HepG2 (cell line): ENCODE data around the gene CXCR5. TPM values are rescaled to one million over a fixed set of nuclear protein-coding genes. Genes with fewer than 3 reads are reported as not detected.

Source experiments
- BCL6 ChIP-seq: IDR thresholded peaks from 2 replicates; pipeline ENCODE4 v1.6.1; 2016; ENCODE audit warnings: missing genetic modification reagents, missing compliant biosample characterization
- DMAP1 ChIP-seq: IDR thresholded peaks from 2 replicates; pipeline ENCODE4 v1.6.1; 2016
- ESRRA ChIP-seq: sonication (generic); formaldehyde crosslinking; IDR thresholded peaks from 2 replicates; pipeline ENCODE4 v1.5.1; 2020; ENCODE audit warnings: mild to moderate bottlenecking, low read depth, missing genetic modification reagents
- FOXO4 ChIP-seq: sonication (generic); formaldehyde crosslinking; conservative IDR thresholded peaks from 2 replicates; pipeline ENCODE4 v1.8.1; 2023; ENCODE audit warnings: missing genetic modification reagents
- HDAC1 ChIP-seq: sonication (generic); formaldehyde crosslinking; IDR thresholded peaks from 2 replicates; pipeline ENCODE4 v1.5.1; 2020; ENCODE audit warnings: mild to moderate bottlenecking, missing genetic modification reagents
- HOXA7 ChIP-seq: sonication (generic); formaldehyde crosslinking; IDR thresholded peaks from 2 replicates; pipeline ENCODE4 v1.8.1; 2022; ENCODE audit warnings: mild to moderate bottlenecking, missing genetic modification reagents, moderate library complexity
- IRF9 ChIP-seq: sonication (generic); formaldehyde crosslinking; IDR thresholded peaks from 2 replicates; pipeline ENCODE4 v1.8.0; 2022; ENCODE audit warnings: missing genetic modification reagents, mild to moderate bottlenecking, borderline replicate concordance
- KLF15 ChIP-seq: sonication (generic); formaldehyde crosslinking; IDR thresholded peaks from 2 replicates; pipeline ENCODE4 v1.8.1; 2023; ENCODE audit warnings: borderline replicate concordance, mild to moderate bottlenecking, inconsistent platforms, missing genetic modification reagents, mixed read lengths
- MAFG ChIP-seq: sonication (generic); formaldehyde crosslinking; IDR thresholded peaks from 2 replicates; pipeline ENCODE4 v1.5.1; 2020; ENCODE audit warnings: mild to moderate bottlenecking, missing genetic modification reagents
- PRDM15 ChIP-seq: sonication (generic); formaldehyde crosslinking; IDR thresholded peaks from 2 replicates; pipeline ENCODE4 v1.4.0; 2020; ENCODE audit warnings: missing genetic modification reagents
- RAD21 ChIP-seq: fragments of 450-650 bp; formaldehyde crosslinking; IDR thresholded peaks from 2 replicates; pipeline ENCODE4 v1.5.0; 2020; ENCODE audit warnings: mild to moderate bottlenecking
- RBAK ChIP-seq: sonication (generic); formaldehyde crosslinking; IDR thresholded peaks from 2 replicates; pipeline ENCODE4 v1.5.1; 2020; ENCODE audit warnings: mild to moderate bottlenecking, missing genetic modification reagents
- SMARCC2 ChIP-seq: fragments of 450-650 bp; IDR thresholded peaks from 2 replicates; pipeline ENCODE4 v1.6.1; 2017; ENCODE audit warnings: antibody characterized with exemption, mild to moderate bottlenecking
- SRSF4 ChIP-seq: fragments of 200-400 bp; formaldehyde crosslinking; IDR thresholded peaks from one replicate; pipeline ENCODE4 v1.6.1; 2018; ENCODE audit warnings: mild to moderate bottlenecking, low read depth, low read length, moderate library complexity; ENCODE audit not compliant: poor library complexity, severe bottlenecking
- TEF ChIP-seq: sonication (generic); formaldehyde crosslinking; IDR thresholded peaks from 2 replicates; pipeline ENCODE4 v1.5.0; 2020; ENCODE audit warnings: missing genetic modification reagents
- YEATS4 ChIP-seq: sonication (generic); formaldehyde crosslinking; IDR thresholded peaks from 2 replicates; pipeline ENCODE4 v1.4.0; 2020; ENCODE audit warnings: missing genetic modification reagents, borderline replicate concordance
- ZBTB3 ChIP-seq: sonication (generic); formaldehyde crosslinking; IDR thresholded peaks from 2 replicates; pipeline ENCODE4 v1.4.0; 2020; ENCODE audit warnings: low read depth, mild to moderate bottlenecking, moderate library complexity, missing genetic modification reagents, borderline replicate concordance
- ZEB1 ChIP-seq: IDR thresholded peaks from 2 replicates; pipeline ENCODE4 v1.6.1; 2012; ENCODE audit warnings: mild to moderate bottlenecking, low read depth, inconsistent platforms; ENCODE audit not compliant: insufficient replicate concordance
- ZFP37 ChIP-seq: sonication (generic); formaldehyde crosslinking; IDR thresholded peaks from 2 replicates; pipeline ENCODE4 v1.4.0; 2020; ENCODE audit warnings: missing genetic modification reagents, borderline replicate concordance
- ZNF205 ChIP-seq: IDR thresholded peaks from 2 replicates; pipeline ENCODE4 v1.6.1; 2018; ENCODE audit warnings: missing biosample characterization, missing genetic modification reagents
- ZNF263 ChIP-seq: sonication (generic); formaldehyde crosslinking; IDR thresholded peaks from 2 replicates; pipeline ENCODE4 v1.4.0; 2020; ENCODE audit warnings: missing genetic modification reagents
- ZSCAN29 ChIP-seq: sonication (generic); formaldehyde crosslinking; conservative IDR thresholded peaks from 2 replicates; pipeline ENCODE4 v1.4.0; 2020; ENCODE audit warnings: mild to moderate bottlenecking, missing genetic modification reagents
- ZSCAN31 ChIP-seq: sonication (generic); formaldehyde crosslinking; IDR thresholded peaks from 2 replicates; pipeline ENCODE4 v1.5.0; 2020; ENCODE audit warnings: low read depth, mild to moderate bottlenecking, missing genetic modification reagents
- polyA plus RNA-seq, 8 experiments: library from polyadenylated mRNA; depleted of rRNA in 3 of 8; stranded (reverse) in 7 of 8; unstranded in 1 of 8; fragments of >200 nt; fragmentation: Illumina TruSeq in 4 of 8; extraction: Trizol in 4 of 8; gene quantifications; 2 replicates each; pipeline versions ENCODE4 v1.2.1 to v1.2.3, GENCODE V29; 2011 to 2016; ENCODE audit warnings: low read depth in 4 of 8, missing spikeins in 1 of 8, mixed read lengths in 1 of 8; ENCODE audit not compliant: insufficient read depth in 1 of 8
- total RNA-seq, 5 experiments: library from RNA; depleted of rRNA; stranded (reverse); fragments of >200 nt; fragmentation: Illumina TruSeq; extraction: Trizol; gene quantifications; 2 replicates each; pipeline ENCODE4 v1.2.3, GENCODE V29; 2016; ENCODE audit warnings: low read depth in 1 of 5

CXCR5 gene
- total and polyA plus RNA-seq, 2 of the 13 experiments (the other 11 are each of a cell fraction or from before 2014, with no cell fraction given): not detected

- TF ChIP-seq FOXO4 (CRISPR knock-in tag) (no peak), ZFP37 (CRISPR knock-in tag) (no peak), HOXA7 (CRISPR knock-in tag) (no peak), ESRRA (CRISPR knock-in tag) (no peak), ZSCAN31 (CRISPR knock-in tag) (no peak), IRF9 (CRISPR knock-in tag) (no peak), TEF (CRISPR knock-in tag) (no peak), KLF15 (CRISPR knock-in tag) (no peak), RAD21 (CRISPR knock-in tag) (no peak), BCL6 (CRISPR knock-in tag) (0 out of 2 replicates have a peak, but pooled peaks have one; percentile 23), ZSCAN29 (CRISPR knock-in tag) (no peak; the same call in 1 of the 2 replicates), SMARCC2 (no peak), ZBTB3 (CRISPR knock-in tag) (no peak), RBAK (no peak), ZEB1 (no peak), YEATS4 (CRISPR knock-in tag) (peak; percentile 20; the same call in 1 of the 2 replicates), HDAC1 (CRISPR knock-in tag) (peak; percentile 49; the same call in 1 of the 2 replicates), SRSF4 (no peak), PRDM15 (CRISPR knock-in tag) (no peak), DMAP1 (no peak), ZNF263 (CRISPR knock-in tag) (no peak; the same call in 1 of the 2 replicates), MAFG (CRISPR knock-in tag) (no peak), ZNF205 (CRISPR knock-in tag) (no peak)
Measured at GRCh38 chr11:118911880-118912741, 28.4 kb downstream of the CXCR5 start (continued).
